NB4 (cell line): ENCODE data around the gene FIP1L1.

Experiments
- MYC ChIP-seq: IDR thresholded peaks from 2 replicates; pipeline ENCODE4 v1.6.1; 2011; ENCODE audit warnings: low read depth, low read length
- POLR2A ChIP-seq: IDR thresholded peaks from 2 replicates; pipeline ENCODE4 v1.6.1; 2011; ENCODE audit warnings: mild to moderate bottlenecking; ENCODE audit not compliant: insufficient read length; ENCODE audit errors: extremely low read depth
- TF ChIP-seq, protein P1 (sequence below): IDR thresholded peaks from one replicate; pipeline ENCODE4 v1.5.1; 2012; ENCODE audit warnings: low read depth, low read length
- TF ChIP-seq, protein P2 (sequence below): IDR thresholded peaks from 2 replicates; pipeline ENCODE4 v1.6.1; 2011; ENCODE audit warnings: low read depth, low read length

DNA sequence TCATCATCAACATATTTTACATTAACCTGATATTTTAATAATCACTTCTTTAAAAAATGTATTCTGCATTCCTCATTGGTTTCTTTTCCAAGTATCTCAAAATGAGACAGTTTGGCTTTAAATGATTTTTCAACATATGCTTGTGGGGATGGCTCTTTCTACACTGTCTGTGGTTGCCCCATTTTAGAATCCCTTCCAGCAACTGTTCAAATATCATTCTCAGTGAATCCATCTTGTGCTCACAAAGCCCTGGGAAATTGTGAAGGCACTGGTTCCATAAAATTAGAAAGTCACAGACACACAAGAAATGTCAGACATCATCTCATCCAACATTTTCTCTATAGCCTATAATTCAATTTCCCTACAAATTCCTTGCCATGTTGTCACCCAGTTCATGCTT lies 110.3 kb downstream of the FIP1L1 start:
- TF ChIP-seq, protein P1, sequence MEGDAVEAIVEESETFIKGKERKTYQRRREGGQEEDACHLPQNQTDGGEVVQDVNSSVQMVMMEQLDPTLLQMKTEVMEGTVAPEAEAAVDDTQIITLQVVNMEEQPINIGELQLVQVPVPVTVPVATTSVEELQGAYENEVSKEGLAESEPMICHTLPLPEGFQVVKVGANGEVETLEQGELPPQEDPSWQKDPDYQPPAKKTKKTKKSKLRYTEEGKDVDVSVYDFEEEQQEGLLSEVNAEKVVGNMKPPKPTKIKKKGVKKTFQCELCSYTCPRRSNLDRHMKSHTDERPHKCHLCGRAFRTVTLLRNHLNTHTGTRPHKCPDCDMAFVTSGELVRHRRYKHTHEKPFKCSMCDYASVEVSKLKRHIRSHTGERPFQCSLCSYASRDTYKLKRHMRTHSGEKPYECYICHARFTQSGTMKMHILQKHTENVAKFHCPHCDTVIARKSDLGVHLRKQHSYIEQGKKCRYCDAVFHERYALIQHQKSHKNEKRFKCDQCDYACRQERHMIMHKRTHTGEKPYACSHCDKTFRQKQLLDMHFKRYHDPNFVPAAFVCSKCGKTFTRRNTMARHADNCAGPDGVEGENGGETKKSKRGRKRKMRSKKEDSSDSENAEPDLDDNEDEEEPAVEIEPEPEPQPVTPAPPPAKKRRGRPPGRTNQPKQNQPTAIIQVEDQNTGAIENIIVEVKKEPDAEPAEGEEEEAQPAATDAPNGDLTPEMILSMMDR = no peak
- no peak for TF ChIP-seq POLR2A
- TF ChIP-seq MYC = no peak
- TF ChIP-seq, protein P2, sequence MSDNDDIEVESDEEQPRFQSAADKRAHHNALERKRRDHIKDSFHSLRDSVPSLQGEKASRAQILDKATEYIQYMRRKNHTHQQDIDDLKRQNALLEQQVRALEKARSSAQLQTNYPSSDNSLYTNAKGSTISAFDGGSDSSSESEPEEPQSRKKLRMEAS = no peak
